Measurements from ENCODE around the gene PABPC1L.
A peak's percentile ranks its signal among the peaks of the same experiment; 100 is the strongest.

The PABPC1L gene

GRCh38 chr20:44884907-44885391 is 24.9 kb upstream of the PABPC1L start:
- H3K27me3 ChIP-seq (ENCODE audit: control insufficient read depth in 5 of 5, insufficient read depth in 4 of 5, low read length in 5 of 5): no peaks in the 10 kb centered on the region
- peaks cover 10 to 48% (median 45%) of the 10 kb centered on the region in 5 donors for H3K4me1 ChIP-seq (ENCODE audit: control insufficient read depth in 5 of 5, insufficient read depth in 5 of 5, low read length in 5 of 5)
- H3K27ac ChIP-seq (ENCODE audit: low read depth, low read length): peak overlapping the region; percentile 93
- peak overlapping the region; percentile 64 to 91 (median 87) for H3K4me3 ChIP-seq (ENCODE audit: low read depth in 1 of 5, low read length in 5 of 5)
- no peaks in the 10 kb centered on the region for H3K9me3 ChIP-seq (ENCODE audit: control insufficient read depth in 5 of 5, low read length in 5 of 5)
- H3K9ac ChIP-seq (ENCODE audit: low read length in 5 of 5): peak overlapping the region; percentile 31 to 68 (median 59)
- peaks cover 0 to 2% (median 0%) of the 10 kb centered on the region in 5 donors for H3K36me3 ChIP-seq (ENCODE audit: control insufficient read depth in 5 of 5, insufficient read depth in 5 of 5, low read length in 5 of 5)

- no peaks in the 10 kb centered on the region for H3K27me3 ChIP-seq (ENCODE audit: control insufficient read depth in 5 of 5, insufficient read depth in 4 of 5, low read length in 5 of 5)
- H3K4me3 ChIP-seq (ENCODE audit: low read depth in 1 of 5, low read length in 5 of 5): peak within 1 kb of the TSS; percentile 85 to 94 (median 90)
- peaks cover 10 to 53% (median 48%) of the 10 kb centered on the region in 5 donors for H3K4me1 ChIP-seq (ENCODE audit: control insufficient read depth in 5 of 5, insufficient read depth in 5 of 5, low read length in 5 of 5)
- peak within 1 kb of the TSS; percentile 32 to 99 (median 94) for H3K9ac ChIP-seq (ENCODE audit: low read length in 5 of 5)
- H3K9me3 ChIP-seq (ENCODE audit: control insufficient read depth in 5 of 5, low read length in 5 of 5): no peaks in the 10 kb centered on the region
- H3K36me3 ChIP-seq (ENCODE audit: control insufficient read depth in 5 of 5, insufficient read depth in 5 of 5, low read length in 5 of 5): peaks cover 0 to 2% (median 0%) of the 10 kb centered on the region in 5 donors
- peak within 1 kb of the TSS; percentile 93 for H3K27ac ChIP-seq (ENCODE audit: low read depth, low read length)
Measured at GRCh38 chr20:44885392-44886265, 24.2 kb upstream of the PABPC1L start, which contains the start of gene YWHAB. TSS of gene YWHAB (plus strand) at chr20:44885705. CDS start at chr20:44901534, 15,829 bp downstream.

GRCh38 chr20:44886266-44886651 is 23.6 kb upstream of the PABPC1L start:
- Histone ChIP-seq H3K9ac (ENCODE audit: low read length in 5 of 5) (peak overlapping the region; percentile 1 to 99 (median 94)), H3K27ac (ENCODE audit: low read depth, low read length) (peak overlapping the region; percentile 93), H3K9me3 (ENCODE audit: control insufficient read depth in 5 of 5, low read length in 5 of 5) (no peaks in the 10 kb centered on the region), H3K36me3 (ENCODE audit: control insufficient read depth in 5 of 5, insufficient read depth in 5 of 5, low read length in 5 of 5) (peaks cover 0 to 2% (median 0%) of the 10 kb centered on the region in 5 donors), H3K4me3 (ENCODE audit: low read depth in 1 of 5, low read length in 5 of 5) (peak overlapping the region; percentile 85 to 94 (median 90)), H3K27me3 (ENCODE audit: control insufficient read depth in 5 of 5, insufficient read depth in 4 of 5, low read length in 5 of 5) (no peaks in the 10 kb centered on the region), H3K4me1 (ENCODE audit: control insufficient read depth in 5 of 5, insufficient read depth in 5 of 5, low read length in 5 of 5) (peaks cover 10 to 58% (median 48%) of the 10 kb centered on the region in 5 donors)

GRCh38 chr20:44886828-44887227 is 23.0 kb upstream of the PABPC1L start:
- peak overlapping the region; percentile 85 to 94 (median 90) for H3K4me3 ChIP-seq (ENCODE audit: low read depth in 1 of 5, low read length in 5 of 5)
- H3K4me1 ChIP-seq (ENCODE audit: control insufficient read depth in 5 of 5, insufficient read depth in 5 of 5, low read length in 5 of 5): peaks cover 10 to 63% (median 53%) of the 10 kb centered on the region in 5 donors
- peak overlapping the region; percentile 93 for H3K27ac ChIP-seq (ENCODE audit: low read depth, low read length)
- H3K9ac ChIP-seq (ENCODE audit: low read length in 5 of 5): peak overlapping the region; percentile 1 to 99 (median 94)
- H3K36me3 ChIP-seq (ENCODE audit: control insufficient read depth in 5 of 5, insufficient read depth in 5 of 5, low read length in 5 of 5): peaks cover 0 to 2% (median 0%) of the 10 kb centered on the region in 5 donors
- H3K27me3 ChIP-seq (ENCODE audit: control insufficient read depth in 5 of 5, insufficient read depth in 4 of 5, low read length in 5 of 5): no peaks in the 10 kb centered on the region
- no peaks in the 10 kb centered on the region for H3K9me3 ChIP-seq (ENCODE audit: control insufficient read depth in 5 of 5, low read length in 5 of 5)

GRCh38 chr20:44887466-44887865 is 22.4 kb upstream of the PABPC1L start:
- Histone ChIP-seq H3K27ac (ENCODE audit: low read depth, low read length) (peak overlapping the region; percentile 93), H3K4me3 (ENCODE audit: low read depth in 1 of 5, low read length in 5 of 5) (peak overlapping the region; percentile 85 to 94 (median 90)), H3K9ac (ENCODE audit: low read length in 5 of 5) (peak overlapping the region in 4 of 5 donors; percentile 9 to 99 (median 72)), H3K36me3 (ENCODE audit: control insufficient read depth in 5 of 5, insufficient read depth in 5 of 5, low read length in 5 of 5) (peaks cover 0 to 2% (median 0%) of the 10 kb centered on the region in 5 donors), H3K9me3 (ENCODE audit: control insufficient read depth in 5 of 5, low read length in 5 of 5) (no peaks in the 10 kb centered on the region), H3K4me1 (ENCODE audit: control insufficient read depth in 5 of 5, insufficient read depth in 5 of 5, low read length in 5 of 5) (peaks cover 10 to 63% (median 55%) of the 10 kb centered on the region in 5 donors), H3K27me3 (ENCODE audit: control insufficient read depth in 5 of 5, insufficient read depth in 4 of 5, low read length in 5 of 5) (no peaks in the 10 kb centered on the region)

GRCh38 chr20:44888226-44889103 is 21.4 kb upstream of the PABPC1L start:
- H3K27me3 ChIP-seq (ENCODE audit: control insufficient read depth in 5 of 5, insufficient read depth in 4 of 5, low read length in 5 of 5): no peaks in the 10 kb centered on the region
- no peak overlapping the region for H3K4me3 ChIP-seq (ENCODE audit: low read depth in 1 of 5, low read length in 5 of 5)
- H3K9me3 ChIP-seq (ENCODE audit: control insufficient read depth in 5 of 5, low read length in 5 of 5): no peaks in the 10 kb centered on the region
- H3K4me1 ChIP-seq (ENCODE audit: control insufficient read depth in 5 of 5, insufficient read depth in 5 of 5, low read length in 5 of 5): peaks cover 10 to 69% (median 64%) of the 10 kb centered on the region in 5 donors
- H3K9ac ChIP-seq (ENCODE audit: low read length in 5 of 5): peak overlapping the region in 4 of 5 donors; percentile 6 to 99 (median 10)
- peak overlapping the region; percentile 42 for H3K27ac ChIP-seq (ENCODE audit: low read depth, low read length)
- peaks cover 0 to 2% (median 0%) of the 10 kb centered on the region in 5 donors for H3K36me3 ChIP-seq (ENCODE audit: control insufficient read depth in 5 of 5, insufficient read depth in 5 of 5, low read length in 5 of 5)

GRCh38 chr20:44891826-44892225 is 18.0 kb upstream of the PABPC1L start:
- Histone ChIP-seq H3K9ac (ENCODE audit: low read length in 5 of 5) (no peak overlapping the region), H3K4me3 (ENCODE audit: low read depth in 1 of 5, low read length in 5 of 5) (no peak overlapping the region), H3K27me3 (ENCODE audit: control insufficient read depth in 5 of 5, insufficient read depth in 4 of 5, low read length in 5 of 5) (no peaks in the 10 kb centered on the region), H3K36me3 (ENCODE audit: control insufficient read depth in 5 of 5, insufficient read depth in 5 of 5, low read length in 5 of 5) (peaks cover 0 to 2% (median 0%) of the 10 kb centered on the region in 5 donors), H3K27ac (ENCODE audit: low read depth, low read length) (no peak overlapping the region), H3K9me3 (ENCODE audit: control insufficient read depth in 5 of 5, low read length in 5 of 5) (no peaks in the 10 kb centered on the region), H3K4me1 (ENCODE audit: control insufficient read depth in 5 of 5, insufficient read depth in 5 of 5, low read length in 5 of 5) (peaks cover 5 to 79% (median 75%) of the 10 kb centered on the region in 5 donors)

GRCh38 chr20:44894959-44895358 is 14.9 kb upstream of the PABPC1L start:
- H3K9ac ChIP-seq (ENCODE audit: low read length in 5 of 5): peak overlapping the region in 1 of 5 donors; percentile 29
- peaks cover 2 to 74% (median 61%) of the 10 kb centered on the region in 5 donors for H3K4me1 ChIP-seq (ENCODE audit: control insufficient read depth in 5 of 5, insufficient read depth in 5 of 5, low read length in 5 of 5)
- no peaks in the 10 kb centered on the region for H3K9me3 ChIP-seq (ENCODE audit: control insufficient read depth in 5 of 5, low read length in 5 of 5)
- no peak overlapping the region for H3K4me3 ChIP-seq (ENCODE audit: low read depth in 1 of 5, low read length in 5 of 5)
- peaks cover 0 to 2% (median 0%) of the 10 kb centered on the region in 5 donors for H3K36me3 ChIP-seq (ENCODE audit: control insufficient read depth in 5 of 5, insufficient read depth in 5 of 5, low read length in 5 of 5)
- H3K27ac ChIP-seq (ENCODE audit: low read depth, low read length): no peak overlapping the region
- no peaks in the 10 kb centered on the region for H3K27me3 ChIP-seq (ENCODE audit: control insufficient read depth in 5 of 5, insufficient read depth in 4 of 5, low read length in 5 of 5)

GRCh38 chr20:44896583-44896982 is 13.3 kb upstream of the PABPC1L start:
- Histone ChIP-seq H3K27me3 (ENCODE audit: control insufficient read depth in 5 of 5, insufficient read depth in 4 of 5, low read length in 5 of 5) (no peaks in the 10 kb centered on the region), H3K9me3 (ENCODE audit: control insufficient read depth in 5 of 5, low read length in 5 of 5) (no peaks in the 10 kb centered on the region), H3K27ac (ENCODE audit: low read depth, low read length) (peak overlapping the region; percentile 88), H3K4me1 (ENCODE audit: control insufficient read depth in 5 of 5, insufficient read depth in 5 of 5, low read length in 5 of 5) (peaks cover 2 to 75% (median 62%) of the 10 kb centered on the region in 5 donors), H3K9ac (ENCODE audit: low read length in 5 of 5) (peak overlapping the region in 1 of 5 donors; percentile 34), H3K36me3 (ENCODE audit: control insufficient read depth in 5 of 5, insufficient read depth in 5 of 5, low read length in 5 of 5) (peaks cover 3 to 9% (median 6%) of the 10 kb centered on the region in 5 donors), H3K4me3 (ENCODE audit: low read depth in 1 of 5, low read length in 5 of 5) (peak overlapping the region in 3 of 5 donors; percentile 7 to 50 (median 11))

All from subcutaneous abdominal adipose tissue (tissue), 5 donors.